ES-I3 (cell line): Measurements from ENCODE around the gene ZIC4.

Experiments used
- H3K36me3 ChIP-seq: 2 replicates; pipeline ENCODE4 v1.6.1; 2013; ENCODE audit warnings: mild to moderate bottlenecking, low read length, control low read depth, moderate library complexity; ENCODE audit not compliant: insufficient read depth
- H3K4me1 ChIP-seq: 2 replicates; pipeline ENCODE4 v1.6.1; 2013; ENCODE audit warnings: mild to moderate bottlenecking, control low read depth, low read length; ENCODE audit not compliant: insufficient read depth
- H3K9ac ChIP-seq: 2 replicates; pipeline ENCODE4 v1.6.1; 2013; ENCODE audit warnings: low read depth, mild to moderate bottlenecking, low read length, moderate library complexity
- H3K9me3 ChIP-seq: 2 replicates; pipeline ENCODE4 v1.6.1; 2013; ENCODE audit warnings: mild to moderate bottlenecking, low read length, moderate library complexity; ENCODE audit not compliant: control insufficient read depth, insufficient read depth

The ZIC4 gene

GRCh38 chr3:147356145-147356908, 50.0 kb downstream of the ZIC4 start:
- Histone ChIP-seq H3K36me3 (no peaks in the 10 kb centered on the region), H3K9ac (0 out of 2 replicates have a peak overlapping the region, but pooled peaks have one; percentile 3), H3K4me1 (peaks cover 21% of the 10 kb centered on the region), H3K9me3 (no peaks in the 10 kb centered on the region)

GRCh38 chr3:147355753-147356090, 50.6 kb downstream of the ZIC4 start:
- Histone ChIP-seq H3K9ac (no peak overlapping the region), H3K9me3 (no peaks in the 10 kb centered on the region), H3K4me1 (peaks cover 21% of the 10 kb centered on the region), H3K36me3 (no peaks in the 10 kb centered on the region)

GRCh38 chr3:147355084-147355752, 51.1 kb downstream of the ZIC4 start:
- Histone ChIP-seq H3K9me3 (no peaks in the 10 kb centered on the region), H3K9ac (peak overlapping the region; percentile 19; the same call in 1 of the 2 replicates), H3K4me1 (peaks cover 21% of the 10 kb centered on the region), H3K36me3 (no peaks in the 10 kb centered on the region)

GRCh38 chr3:147354623-147355022, 51.7 kb downstream of the ZIC4 start:
- Histone ChIP-seq H3K9ac (peak overlapping the region; percentile 19; the same call in 1 of the 2 replicates), H3K36me3 (no peaks in the 10 kb centered on the region), H3K4me1 (peaks cover 21% of the 10 kb centered on the region), H3K9me3 (no peaks in the 10 kb centered on the region)

- Histone ChIP-seq H3K4me1 (0 out of 2 replicates have a peak, but pooled peaks cover 8% of the 10 kb centered on the region), H3K9me3 (no peaks in the 10 kb centered on the region), H3K9ac (no peak overlapping the region), H3K36me3 (no peaks in the 10 kb centered on the region)
Observed at GRCh38 chr3:147351301-147351700, 55.0 kb downstream of the ZIC4 start.

GRCh38 chr3:147348976-147349375, 57.4 kb downstream of the ZIC4 start:
- Histone ChIP-seq H3K4me1 (0 out of 2 replicates have a peak, but pooled peaks cover 1% of the 10 kb centered on the region), H3K9me3 (no peaks in the 10 kb centered on the region), H3K36me3 (no peaks in the 10 kb centered on the region), H3K9ac (no peak overlapping the region)

GRCh38 chr3:147343926-147344325, 62.4 kb downstream of the ZIC4 start:
- peaks cover 19% of the 10 kb centered on the region; the same call in 1 of the 2 replicates for H3K4me1 ChIP-seq
- no peak overlapping the region for H3K9ac ChIP-seq
- H3K36me3 ChIP-seq: no peaks in the 10 kb centered on the region
- H3K9me3 ChIP-seq: no peaks in the 10 kb centered on the region

- H3K9me3 ChIP-seq: no peaks in the 10 kb centered on the region
Observed at GRCh38 chr3:147341727-147342126, 64.6 kb downstream of the ZIC4 start.

GRCh38 chr3:147336543-147337278, 69.6 kb downstream of the ZIC4 start:
- H3K36me3 ChIP-seq: no peaks in the 10 kb centered on the region
- no peaks in the 10 kb centered on the region for H3K9me3 ChIP-seq
- H3K4me1 ChIP-seq: peaks cover 11% of the 10 kb centered on the region; the same call in 1 of the 2 replicates
- H3K9ac ChIP-seq: no peak overlapping the region

More at GRCh38 chr3:147341727-147342126, 64.6 kb downstream of the ZIC4 start:
- Histone ChIP-seq H3K9ac (no peak overlapping the region), H3K4me1 (peaks cover 19% of the 10 kb centered on the region; the same call in 1 of the 2 replicates), H3K36me3 (no peaks in the 10 kb centered on the region)
